H1 (cell line): ENCODE measurements around the gene BNIP2. TPM values are rescaled to one million over a fixed set of nuclear protein-coding genes. Genes with fewer than 3 reads are reported as not detected.
"Not testable (repeated sequence)": the region's sequence is repeated elsewhere in the genome, so short reads cannot be mapped to it uniquely, and the experiment has no call there.

Source experiments
- CTCF ChIA-PET: fragments of 300-600 bp; sonication (Branson Sonifier 250); formaldehyde crosslinking; loops from one replicate; lab custom pipeline; 2021; ENCODE audit not compliant: partially characterized antibody; lab: Charles Lee
- POLR2A ChIA-PET: fragments of 300-600 bp; sonication (Branson Sonifier 250); formaldehyde crosslinking; loops from one replicate; lab custom pipeline; 2021; ENCODE audit warnings: inconsistent platforms; ENCODE audit not compliant: partially characterized antibody; lab: Charles Lee
- DNase-seq, 2 experiments: peaks; one replicate each; pipeline versions ENCODE4 v3.0.0 to v3.0.0-alpha.2; 2010 to 2022; ENCODE audit warnings: low spot score in 2 of 2, low read depth in 1 of 2, mixed read lengths in 1 of 2
- FAIRE-seq: peaks from 2 replicates; lab custom pipeline; 2011; peaks lifted over from hg19 to GRCh38; lab: Jason Lieb, UNC
- H2AFZ ChIP-seq: 2 replicates; pipeline ENCODE4 v1.8.1; 2012; ENCODE audit warnings: low read length, inconsistent platforms
- H2AK5ac ChIP-seq: 2 replicates; pipeline ENCODE4 v1.6.1; 2013; ENCODE audit warnings: low read depth, low read length
- H2BK120ac ChIP-seq: replicated peaks from 2 replicates; pipeline ENCODE3; 2013; ENCODE audit warnings: low read depth, low read length, inconsistent platforms
- H2BK12ac ChIP-seq: 2 replicates; pipeline ENCODE4 v1.6.1; 2013; ENCODE audit warnings: low read depth, low read length
- H2BK15ac ChIP-seq: 2 replicates; pipeline ENCODE4 v1.6.1; 2013; ENCODE audit warnings: low read length
- H2BK20ac ChIP-seq: 2 replicates; pipeline ENCODE4 v1.6.1; 2013; ENCODE audit warnings: low read length
- H2BK5ac ChIP-seq: 2 replicates; pipeline ENCODE4 v1.6.1; 2013; ENCODE audit warnings: low read depth, low read length
- H3K14ac ChIP-seq: 2 replicates; pipeline ENCODE4 v1.6.1; 2013; ENCODE audit warnings: inconsistent platforms; ENCODE audit not compliant: insufficient read length
- H3K18ac ChIP-seq: 2 replicates; pipeline ENCODE4 v1.6.1; 2013; ENCODE audit warnings: low read length; ENCODE audit errors: extremely low read depth
- H3K23ac ChIP-seq: 2 replicates; pipeline ENCODE4 v1.6.1; 2013; ENCODE audit warnings: inconsistent platforms; ENCODE audit not compliant: insufficient read length
- H3K23me2 ChIP-seq: 2 replicates; pipeline ENCODE4 v1.6.1; 2013; ENCODE audit warnings: low read depth, low read length
- H3K27ac ChIP-seq: 2 replicates; pipeline ENCODE4 v1.6.1; 2011; ENCODE audit warnings: low read depth, low read length, inconsistent platforms
- H3K27me3 ChIP-seq, 4 experiments: replicated peaks in 1 of 4; 1 replicate in 1 of 4; 2 replicates in 3 of 4; pipeline versions ENCODE4 v1.6.1 to v1.8.1; 2011 to 2013; ENCODE audit warnings: low read length in 3 of 4, mild to moderate bottlenecking in 3 of 4, inconsistent platforms in 2 of 4, mixed read lengths in 2 of 4, moderate library complexity in 1 of 4; ENCODE audit not compliant: control insufficient read depth in 3 of 4, insufficient read depth in 3 of 4; ENCODE audit errors: extremely low read depth in 1 of 4
- H3K36me3 ChIP-seq, 4 experiments: 2 replicates each; pipeline versions ENCODE4 v1.6.1 to v1.8.1; 2011 to 2013; ENCODE audit warnings: mild to moderate bottlenecking in 4 of 4, low read length in 3 of 4, moderate library complexity in 2 of 4, control low read depth in 1 of 4, inconsistent platforms in 1 of 4; ENCODE audit not compliant: insufficient read depth in 4 of 4, control insufficient read depth in 2 of 4
- H3K4ac ChIP-seq: replicated peaks from 2 replicates; pipeline ENCODE3; 2013; ENCODE audit warnings: low read length, low read depth, mixed read lengths, inconsistent platforms; ENCODE audit not compliant: insufficient read length
- H3K4me1 ChIP-seq, 4 experiments: replicated peaks in 1 of 4; 1 replicate in 1 of 4; 2 replicates in 3 of 4; pipeline versions ENCODE4 v1.6.1 to v1.8.1; 2011 to 2013; ENCODE audit warnings: low read length in 3 of 4, inconsistent platforms in 2 of 4, mixed read lengths in 1 of 4; ENCODE audit not compliant: insufficient read depth in 4 of 4, control insufficient read depth in 3 of 4
- H3K4me2 ChIP-seq, 2 experiments: 2 replicates each; pipeline versions ENCODE4 v1.6.1 to v1.8.1; 2011 to 2013; ENCODE audit warnings: low read depth in 2 of 2, low read length in 2 of 2, control low read depth in 1 of 2, inconsistent platforms in 1 of 2, mild to moderate bottlenecking in 1 of 2; ENCODE audit not compliant: insufficient read depth in 1 of 2
- H3K4me3 ChIP-seq, 4 experiments: fragments of 200-600, 300-600 bp in 1 of 4; sonication (generic), shearing (Covaris generic), sonication (Bioruptor Twin) in 1 of 4; 2 replicates each; pipeline versions ENCODE4 v1.5.1 to v1.8.1; 2011 to 2016; ENCODE audit warnings: low read length in 4 of 4, low read depth in 3 of 4, control low read depth in 2 of 4, inconsistent platforms in 2 of 4, mild to moderate bottlenecking in 2 of 4, mixed read lengths in 1 of 4, moderate library complexity in 1 of 4; ENCODE audit not compliant: insufficient read depth in 2 of 4; ENCODE audit errors: extremely low read depth in 1 of 4
- H3K56ac ChIP-seq: replicated peaks from 2 replicates; pipeline ENCODE3; 2013; ENCODE audit warnings: low read depth, mild to moderate bottlenecking, mixed read lengths, low read length, inconsistent platforms; ENCODE audit not compliant: insufficient read length
- H3K79me1 ChIP-seq: 2 replicates; pipeline ENCODE4 v1.6.1; 2013; ENCODE audit warnings: low read depth, low read length, control low read depth
- H3K79me2 ChIP-seq, 2 experiments: 2 replicates each; pipeline versions ENCODE4 v1.6.1 to v1.8.1; 2012 to 2013; ENCODE audit warnings: low read length in 2 of 2, mild to moderate bottlenecking in 2 of 2, inconsistent platforms in 1 of 2; ENCODE audit not compliant: insufficient read depth in 2 of 2, control insufficient read depth in 1 of 2
- H3K9ac ChIP-seq, 4 experiments: replicated peaks in 1 of 4; 1 replicate in 1 of 4; 2 replicates in 3 of 4; pipeline versions ENCODE4 v1.6.1 to v1.8.1; 2011 to 2013; ENCODE audit warnings: low read depth in 3 of 4, low read length in 3 of 4, control low read depth in 2 of 4, mild to moderate bottlenecking in 2 of 4, moderate library complexity in 2 of 4, inconsistent platforms in 1 of 4; ENCODE audit errors: extremely low read depth in 1 of 4
- H3K9me3 ChIP-seq, 2 experiments: 2 replicates each; pipeline versions ENCODE4 v1.6.1 to v1.8.1; 2012 to 2013; ENCODE audit warnings: mild to moderate bottlenecking in 2 of 2, moderate library complexity in 2 of 2, control low read depth in 1 of 2, inconsistent platforms in 1 of 2, low read depth in 1 of 2, low read length in 1 of 2, mixed read lengths in 1 of 2; ENCODE audit not compliant: insufficient read depth in 2 of 2
- H4K20me1 ChIP-seq, 2 experiments: replicated peaks in 1 of 2; 2 replicates each; pipeline versions ENCODE3 to v1.8.1; 2011 to 2013; ENCODE audit warnings: inconsistent platforms in 2 of 2, low read length in 2 of 2, mild to moderate bottlenecking in 1 of 2; ENCODE audit not compliant: insufficient read depth in 2 of 2, control insufficient read depth in 1 of 2
- H4K5ac ChIP-seq: 2 replicates; pipeline ENCODE4 v1.6.1; 2013; ENCODE audit warnings: low read length, low read depth, mixed read lengths, inconsistent platforms; ENCODE audit not compliant: insufficient read length
- H4K8ac ChIP-seq: 2 replicates; pipeline ENCODE4 v1.8.0; 2013; ENCODE audit warnings: mild to moderate bottlenecking, moderate library complexity, low read length, inconsistent platforms; ENCODE audit not compliant: insufficient read depth; ENCODE audit errors: extremely low read depth
- H4K91ac ChIP-seq: replicated peaks from 2 replicates; pipeline ENCODE3; 2013; ENCODE audit warnings: low read length, mixed read lengths, inconsistent platforms; ENCODE audit not compliant: insufficient read length
- CTBP2 ChIP-seq: IDR thresholded peaks from 2 replicates; pipeline ENCODE4 v1.7.0; 2011; ENCODE audit warnings: borderline replicate concordance, mild to moderate bottlenecking, moderate library complexity, mixed read lengths, low read length; ENCODE audit not compliant: insufficient read depth, insufficient read length
- JUND ChIP-seq: IDR thresholded peaks from 2 replicates; pipeline ENCODE4 v1.6.1; 2011; ENCODE audit warnings: mild to moderate bottlenecking, improper control_type of control experiment, low read length
- PHF8 ChIP-seq: fragments of 200-600 bp; sonication (generic); conservative IDR thresholded peaks from 2 replicates; pipeline ENCODE4 v1.7.1; 2012; ENCODE audit warnings: low read depth, mild to moderate bottlenecking, inconsistent platforms, low read length, moderate library complexity
- POLR2A ChIP-seq, 2 experiments: IDR thresholded peaks; 1 replicate in 1 of 2; 2 replicates in 1 of 2; pipeline ENCODE4 v1.6.1; 2011; ENCODE audit warnings: low read depth in 2 of 2, low read length in 2 of 2, mild to moderate bottlenecking in 2 of 2; ENCODE audit errors: control extremely low read depth in 1 of 2
- WGBS, 2 experiments: shearing (Covaris generic) in 1 of 2; methylation state at CpG; one replicate each; pipeline versions ENCODE4 v1.1.6 to v1.1.7; 2013 to 2015; ENCODE audit warnings: low lambda C conversion rate in 2 of 2, mixed read lengths in 2 of 2, inconsistent platforms in 1 of 2, low coverage in 1 of 2, missing lambda C conversion rate in 1 of 2; ENCODE audit not compliant: insufficient replicate concordance in 2 of 2, insufficient coverage in 1 of 2, insufficient read length in 1 of 2; ENCODE audit errors: extremely low coverage in 1 of 2, missing lambda C conversion rate in 1 of 2; 5-methylcytosine and 5-hydroxymethylcytosine counted together
- polyA plus RNA-seq, 7 experiments: library from polyadenylated mRNA; depleted of rRNA in 3 of 7; stranded (reverse) in 5 of 7; unstranded in 2 of 7; fragments of >200 nt in 5 of 7; fragments of 200-250 nt in 2 of 7; gene quantifications; 1 replicate in 5 of 7; 2 replicates in 1 of 7; 4 replicates in 1 of 7; pipeline versions ENCODE4 v1.2.1 to v1.2.3, GENCODE V29; 2011 to 2013; ENCODE audit warnings: missing spikeins in 2 of 7, mixed read lengths in 2 of 7
- total RNA-seq: library from RNA; stranded (reverse); fragmentation: NEBNext Ultra II Directional; extraction: Animal tissue kit (Norgen Biotek cat#: 25700); gene quantifications from 2 replicates; pipeline ENCODE4 v1.2.1, GENCODE V29; 2021

The BNIP2 gene
- total and polyA plus RNA-seq, 2 of the 8 experiments (the other 6 are each of a cell fraction or from before 2014, with no cell fraction given) = 11.8 to 40.6 TPM

DNA sequence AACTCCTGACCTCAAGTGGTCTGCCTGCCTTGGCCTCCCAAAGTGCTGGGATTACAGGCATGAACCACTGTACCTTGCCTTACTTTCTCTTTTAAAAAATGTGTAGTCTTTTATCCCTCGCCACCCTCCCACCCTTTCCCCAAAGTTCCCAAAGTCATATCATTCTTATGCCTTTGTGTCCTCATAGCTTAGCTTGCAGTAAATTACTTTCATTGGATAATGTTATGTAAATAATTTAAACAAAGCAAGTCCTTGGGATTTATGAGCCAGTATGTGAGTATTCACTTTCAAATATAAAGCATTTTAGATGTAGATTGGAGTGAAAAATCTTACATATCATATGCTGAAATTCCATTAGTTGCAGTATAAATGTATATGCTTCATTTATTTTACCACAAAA is 42.8 kb downstream of the BNIP2 start (continued):
- no peak for TF ChIP-seq JUND
- no peak for TF ChIP-seq PHF8
- no peak for TF ChIP-seq POLR2A (IDR thresholded peaks at IDR 0.05; ENCODE audit: control extremely low read depth in 1 of 2, low read depth in 2 of 2, low read length in 2 of 2)
- no peak for TF ChIP-seq CTBP2

DNA sequence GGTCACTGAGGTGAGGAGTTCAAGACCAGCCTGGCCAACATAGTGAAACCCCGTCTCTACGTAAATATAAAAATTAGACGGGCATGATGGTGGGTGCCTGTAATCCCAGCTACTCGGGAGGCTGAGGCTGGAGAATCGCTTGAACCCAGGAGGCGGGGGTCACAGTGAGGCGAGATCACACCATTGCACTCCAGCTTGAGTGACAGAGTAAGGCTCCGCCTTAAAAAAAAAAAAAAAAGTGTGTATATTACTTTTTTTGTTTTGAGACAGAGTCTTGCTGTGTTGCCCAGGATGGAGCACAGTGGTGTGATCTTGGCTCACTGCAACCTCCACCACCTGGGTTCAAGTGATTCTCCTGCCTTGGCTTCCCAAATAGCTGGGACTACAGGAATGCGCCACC is 43.3 kb downstream of the BNIP2 start:
- H3K14ac ChIP-seq, H3K9ac ChIP-seq, DNase-seq, H3K56ac ChIP-seq, H4K8ac ChIP-seq, H4K91ac ChIP-seq, H3K4me3 ChIP-seq, H2BK15ac ChIP-seq, H2BK20ac ChIP-seq, H4K5ac ChIP-seq, H3K9me3 ChIP-seq, H3K23ac ChIP-seq, H2AK5ac ChIP-seq, H2BK5ac ChIP-seq, H3K79me1 ChIP-seq, FAIRE-seq, H2BK120ac ChIP-seq, H3K4me1 ChIP-seq, H3K27me3 ChIP-seq, H3K4ac ChIP-seq, H2AFZ ChIP-seq, H4K20me1 ChIP-seq, H3K27ac ChIP-seq, H3K4me2 ChIP-seq, H2BK12ac ChIP-seq, H3K18ac ChIP-seq, H3K79me2 ChIP-seq, H3K23me2 ChIP-seq: not testable (repeated sequence)
- POLR2A ChIA-PET = interaction anchor here (1.1 to 1.6 kb wide), 2 partner anchors 12 to 117 kb away, joined by 3 to 9 read pairs; partner anchors contain the start of gene GTF2A2
- peaks cover 5 to 49% (median 16%) of the 10 kb centered on the region in 4 experiments; a peak in 6 of 8 replicates for H3K36me3 ChIP-seq
- CTCF ChIA-PET = interaction anchor here (1.1 to 2.8 kb wide), 2 partner anchors 36 to 113 kb away, joined by 3 to 9 read pairs; no protein-coding TSS in a partner anchor
- 98% methylated on average over 8 of the region's 9 CpGs; no CpG with 5 or more reads in 1 of the 2 experiments for WGBS, 2 experiments
